Stimulated activated CD4-positive, alpha-beta T cell treated with anti-CD3 and anti-CD28 coated beads, Interleukin-4, amount 100 ng/mL, for 1 hour (primary cell): ENCODE measurements around the gene XRN2.
"Not testable (repeated sequence)": the region's sequence is repeated elsewhere in the genome, so short reads cannot be mapped to it uniquely, and the experiment has no call there.

Source experiments
- DNase-seq: peaks from one replicate; pipeline ENCODE4 v3.0.0-alpha.2; 2020

XRN2 gene

DNA sequence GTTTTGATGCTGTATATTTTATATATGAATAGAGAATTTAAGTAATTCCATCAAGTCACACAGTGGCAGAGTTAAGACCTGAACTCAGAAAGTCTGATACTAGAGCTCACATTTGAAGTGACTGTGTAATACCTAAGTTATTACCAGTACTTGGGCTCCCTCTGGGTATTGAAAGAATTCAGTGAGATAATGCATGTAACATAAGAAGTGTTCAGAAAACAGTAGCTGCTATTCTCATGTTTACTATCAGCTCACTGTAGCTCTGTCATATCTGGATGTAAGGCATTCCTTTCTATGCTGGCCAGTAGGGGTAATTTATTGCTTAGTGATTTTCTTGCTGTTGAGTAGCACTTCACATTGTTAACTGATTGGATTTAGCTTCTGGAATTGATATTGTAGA lies 49.6 kb downstream of the XRN2 start:
- no peak for DNase-seq

GRCh38 chr20:21353236-21353635 lies 50.1 kb downstream of the XRN2 start:
- DNase-seq, result no peak

GRCh38 chr20:21355981-21356380 lies 52.9 kb downstream of the XRN2 start:
- no peak for DNase-seq

GRCh38 chr20:21356386-21356785 lies 53.3 kb downstream of the XRN2 start:
- no peak for DNase-seq

DNA sequence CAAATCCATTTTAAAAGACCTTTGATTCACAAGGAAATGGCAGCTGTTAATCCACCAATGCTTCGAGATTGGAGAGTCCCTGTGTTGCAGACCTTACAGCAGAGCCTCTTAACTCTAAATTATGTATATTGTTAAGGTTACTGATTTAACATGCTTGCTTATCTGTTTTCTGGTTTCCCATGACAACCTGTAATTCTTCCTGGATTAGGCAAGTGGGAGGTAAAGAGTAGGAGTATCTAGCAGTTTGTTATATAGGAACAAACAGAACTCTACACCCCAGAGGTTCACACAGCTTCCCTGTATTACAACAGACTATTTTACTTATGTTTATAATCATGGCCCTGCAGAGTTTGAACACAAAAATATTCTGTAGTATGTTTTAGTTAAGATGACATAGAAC lies 54.7 kb downstream of the XRN2 start:
- no peak for DNase-seq

- no peak for DNase-seq
Observed at GRCh38 chr20:21358737-21359136, 55.6 kb downstream of the XRN2 start.

DNA sequence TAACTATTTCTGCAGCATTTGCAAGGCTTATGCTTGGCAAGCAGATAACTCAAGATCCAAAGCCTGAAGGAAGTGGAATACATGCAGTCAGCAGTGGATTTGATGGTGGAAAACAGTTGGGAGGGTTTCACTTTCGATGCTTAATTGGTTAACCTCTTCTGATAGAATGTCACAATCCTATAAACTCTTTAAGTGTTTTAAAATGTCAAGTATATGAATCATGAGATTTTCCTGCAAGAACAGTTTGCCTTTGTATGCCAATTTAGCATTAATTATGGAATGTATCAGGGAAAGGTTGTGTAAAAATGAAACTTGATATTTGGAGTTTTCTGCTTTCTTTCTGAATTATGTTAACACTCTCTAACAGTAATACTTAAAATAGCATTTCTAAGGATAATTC lies 57.6 kb downstream of the XRN2 start:
- no peak for DNase-seq

GRCh38 chr20:21361266-21361665 lies 58.1 kb downstream of the XRN2 start:
- no peak for DNase-seq

DNA sequence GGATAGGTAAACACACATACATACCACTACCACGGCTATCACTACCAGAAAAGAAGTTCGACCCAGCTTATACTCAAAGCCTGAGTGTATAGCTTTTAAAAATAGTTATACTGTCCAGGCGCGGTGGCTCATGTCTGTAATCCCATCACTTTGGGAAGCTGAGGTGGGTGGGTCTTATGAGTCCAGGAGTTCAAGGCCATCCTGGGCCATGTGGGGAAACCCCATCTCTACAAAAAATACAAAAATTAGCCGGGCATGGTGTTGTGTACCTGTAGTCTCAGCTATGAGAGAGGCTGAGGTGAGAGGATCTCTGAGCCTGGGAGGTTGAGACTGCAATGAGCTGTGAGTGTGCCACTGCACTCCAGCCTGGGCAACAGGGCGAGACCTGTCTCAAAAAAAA lies 61.3 kb downstream of the XRN2 start:
- no peak for DNase-seq

- DNase-seq, result no peak
Observed at GRCh38 chr20:21365771-21366170, 62.6 kb downstream of the XRN2 start.

DNA sequence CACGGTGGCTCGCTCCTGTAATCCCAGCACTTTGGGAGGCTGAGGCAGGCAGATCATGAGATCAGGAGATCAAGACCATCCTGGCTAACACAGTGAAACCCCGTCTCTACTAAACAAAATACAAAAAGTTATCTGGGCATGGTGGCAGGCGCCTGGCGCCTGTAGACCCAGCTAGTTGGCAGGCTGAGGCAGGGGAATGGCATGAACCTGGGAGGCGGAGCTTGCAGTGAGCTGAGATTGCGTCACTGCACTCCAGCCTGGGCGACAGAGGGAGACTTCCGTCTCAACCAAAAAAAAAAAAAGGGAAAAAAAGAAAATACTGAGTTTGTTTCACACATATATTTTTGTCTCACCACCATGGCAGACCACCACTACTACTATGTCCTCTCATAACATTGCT lies 63.1 kb downstream of the XRN2 start:
- DNase-seq, result not testable (repeated sequence)

GRCh38 chr20:21368791-21369190 lies 65.7 kb downstream of the XRN2 start:
- DNase-seq, result no peak

- no peak for DNase-seq
Observed at GRCh38 chr20:21371193-21371592, 68.1 kb downstream of the XRN2 start.

DNA sequence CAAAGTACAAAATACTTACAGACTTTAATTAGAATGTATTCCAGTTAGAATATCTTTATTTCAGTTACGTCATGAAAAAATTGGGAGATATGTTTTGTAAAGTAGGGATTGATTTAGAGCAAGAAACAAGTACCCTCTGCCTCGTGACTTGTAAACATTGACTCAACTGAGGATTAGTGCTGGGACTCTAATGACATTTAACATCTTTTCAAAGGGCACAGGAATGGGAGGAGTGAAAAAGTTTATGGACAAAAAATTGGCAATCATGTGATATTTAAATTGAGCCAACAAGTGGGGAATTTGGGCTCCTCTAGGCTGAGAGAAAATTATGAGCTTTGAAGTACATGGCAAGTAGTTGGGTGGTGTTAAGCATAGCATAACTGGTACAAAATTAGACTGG lies 68.9 kb downstream of the XRN2 start:
- DNase-seq, result no peak

DNA sequence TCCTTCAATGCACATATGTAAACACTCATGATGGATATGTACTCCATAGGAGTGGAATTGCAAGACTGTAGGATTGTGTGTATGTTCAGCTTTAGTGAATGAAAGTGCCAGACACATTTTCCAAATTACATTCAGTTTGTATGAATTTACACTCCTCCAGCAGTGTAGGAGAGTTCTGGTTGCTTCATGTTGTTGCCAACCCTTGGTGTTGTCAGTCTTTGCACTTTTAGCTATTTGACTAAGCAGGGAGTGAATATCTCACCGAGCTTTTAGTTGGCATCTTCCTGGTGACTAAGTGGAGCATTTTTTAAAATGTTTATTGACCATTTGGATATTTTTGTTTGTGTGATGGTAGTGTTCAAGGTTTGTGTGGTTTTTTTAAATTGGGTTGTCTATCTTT lies 70.3 kb downstream of the XRN2 start:
- no peak for DNase-seq

- DNase-seq, result no peak
Observed at GRCh38 chr20:21376626-21377025, 73.5 kb downstream of the XRN2 start.

DNA sequence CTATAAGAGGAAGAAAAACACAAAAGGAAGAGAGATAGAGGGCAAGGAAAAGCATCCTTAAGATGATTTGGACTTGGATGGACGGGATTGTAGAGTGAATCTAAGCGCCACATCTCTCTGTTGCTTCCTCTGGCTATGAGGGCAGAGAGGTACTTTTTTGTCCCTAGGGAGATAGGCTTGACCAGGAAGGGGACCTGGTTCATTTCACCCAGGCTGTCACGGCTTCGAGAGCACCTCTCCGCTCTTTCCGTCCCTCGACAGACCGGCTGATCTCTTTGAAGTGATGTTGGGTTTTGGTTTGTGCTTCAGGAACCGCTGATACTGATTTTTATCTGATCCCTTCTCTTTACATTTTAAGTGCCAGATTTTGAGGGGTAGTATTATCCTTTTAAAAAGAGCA lies 74.6 kb downstream of the XRN2 start:
- no peak for DNase-seq

DNA sequence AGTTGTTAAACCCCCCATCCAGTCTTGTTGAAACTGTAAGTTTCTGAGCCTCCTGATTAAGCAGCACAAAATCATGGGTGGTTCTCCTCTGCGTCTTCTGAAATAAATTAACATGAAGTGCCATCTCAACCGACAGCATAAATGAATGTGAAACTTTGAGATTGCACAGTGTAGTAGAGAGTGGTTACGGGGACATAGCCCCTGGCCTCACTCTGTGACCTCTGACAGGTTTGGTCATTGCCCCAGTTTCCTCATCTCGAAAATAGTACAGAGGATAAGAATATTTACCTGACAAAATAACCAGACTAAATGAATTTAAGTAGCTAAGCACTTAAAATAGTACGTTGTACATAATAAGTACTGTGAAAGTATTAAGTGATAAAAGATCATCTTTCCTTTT lies 75.1 kb downstream of the XRN2 start:
- DNase-seq, result no peak

GRCh38 chr20:21380711-21381110 lies 77.6 kb downstream of the XRN2 start:
- DNase-seq, result no peak

DNA sequence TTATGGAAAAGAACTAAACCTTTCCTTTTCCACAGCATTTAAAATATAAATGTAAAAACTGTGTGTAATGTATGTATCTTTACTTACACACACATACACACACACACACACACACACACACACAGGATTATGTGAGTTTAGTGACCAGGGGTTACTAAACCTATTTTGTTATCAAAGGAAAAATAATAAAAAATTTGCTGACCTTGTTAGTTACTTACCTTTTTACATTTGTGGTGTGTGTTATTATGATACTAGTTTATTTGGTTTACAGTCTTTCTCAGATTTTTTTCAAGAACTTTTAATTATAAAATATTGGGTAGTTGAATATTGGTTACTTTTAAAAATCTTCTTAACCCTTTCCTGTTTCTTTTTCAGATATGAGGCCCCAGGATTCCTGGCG lies 78.5 kb downstream of the XRN2 start:
- DNase-seq, result no peak

- no peak for DNase-seq
Observed at GRCh38 chr20:21384308-21384892, 81.3 kb downstream of the XRN2 start.

DNA sequence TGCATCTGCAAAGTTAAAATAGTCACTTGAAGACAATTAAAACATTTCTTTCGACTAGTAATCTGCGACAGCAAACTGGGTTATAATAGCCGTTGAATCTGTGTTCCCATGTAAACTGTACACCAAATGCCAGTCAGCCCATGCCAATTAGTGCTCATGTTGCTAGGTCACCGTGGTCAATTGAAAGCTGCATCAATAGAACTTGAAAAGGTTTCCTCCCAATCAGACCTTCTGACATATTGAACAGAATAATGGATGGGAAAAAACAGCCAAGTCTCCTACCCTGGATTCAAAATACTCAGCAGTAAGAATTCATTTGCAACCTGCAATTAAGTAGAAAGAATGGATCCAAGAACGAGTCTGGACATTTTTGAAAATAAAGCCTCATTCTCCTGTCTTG lies 83.0 kb downstream of the XRN2 start:
- DNase-seq, result no peak

- DNase-seq, result no peak
Observed at GRCh38 chr20:21387528-21387927, 84.4 kb downstream of the XRN2 start.

DNA sequence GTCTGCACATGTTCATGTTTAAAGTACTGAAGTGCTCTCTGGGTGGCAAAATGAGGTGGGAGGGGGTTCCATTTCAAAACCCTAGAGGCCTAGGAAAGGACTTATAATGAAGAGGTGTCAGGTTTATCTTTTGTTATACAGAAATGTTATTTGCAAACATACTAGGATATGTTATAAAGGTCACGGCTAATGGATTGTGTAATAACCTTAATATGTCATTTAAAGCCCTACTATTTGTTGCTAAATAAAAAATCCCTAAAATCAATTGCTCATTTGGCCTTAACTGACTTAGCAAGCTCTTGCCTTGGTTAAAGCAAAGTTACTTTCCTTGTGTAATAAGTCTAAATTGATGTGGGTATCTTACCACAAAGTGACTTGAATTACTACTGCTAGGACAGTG lies 85.4 kb downstream of the XRN2 start:
- no peak for DNase-seq

- DNase-seq, result no peak
Observed at GRCh38 chr20:21389368-21389767, 86.2 kb downstream of the XRN2 start.

GRCh38 chr20:21390768-21391167 lies 87.6 kb downstream of the XRN2 start:
- no peak for DNase-seq
